Endothelial cell of umbilical vein (primary cell): ENCODE measurements around the gene KIF27. TPM values are rescaled to one million over a fixed set of nuclear protein-coding genes. Genes with fewer than 3 reads are reported as not detected.

Source experiments
- BruUV-seq: library from RNA; stranded (reverse); fragments of 400-500 nt; replicated peaks from 2 replicates; lab custom pipeline; 2021; lab: Mats Ljungman, UMichigan
- CTCF ChIA-PET: fragments of 300-600, 350-600 bp; sonication (Branson Sonifier 250); formaldehyde crosslinking; loops from one replicate; lab custom pipeline; 2021; ENCODE audit warnings: antibody characterized with exemption, inconsistent platforms; lab: Charles Lee
- POLR2A ChIA-PET: fragments of 300-600, 350-600 bp; sonication (Branson Sonifier 250); formaldehyde crosslinking; loops from one replicate; lab custom pipeline; 2021; ENCODE audit warnings: antibody characterized with exemption, inconsistent platforms; lab: Charles Lee
- DNase-seq: peaks from one replicate; pipeline ENCODE4 v3.0.0-alpha.2; 2011; ENCODE audit warnings: low read depth, low spot score
- FAIRE-seq: peaks from 2 replicates; lab custom pipeline; 2011; peaks lifted over from hg19 to GRCh38; lab: Jason Lieb, UNC
- H2AFZ ChIP-seq: 2 replicates; pipeline ENCODE4 v1.6.0; 2012; ENCODE audit warnings: low read depth, low read length, control low read depth, inconsistent platforms
- H3K27ac ChIP-seq: 2 replicates; pipeline ENCODE4 v1.5.1; 2011; ENCODE audit warnings: low read depth, mild to moderate bottlenecking, control low read depth, low read length, moderate library complexity; ENCODE audit not compliant: insufficient read depth
- H3K27me3 ChIP-seq, 2 experiments: 2 replicates each; pipeline versions ENCODE4 v1.6.0 to v1.6.1; 2011; ENCODE audit warnings: low read length in 2 of 2, mixed read lengths in 1 of 2; ENCODE audit not compliant: control insufficient read depth in 2 of 2, insufficient read depth in 2 of 2
- H3K36me3 ChIP-seq, 2 experiments: 2 replicates in 1 of 2; 3 replicates in 1 of 2; pipeline ENCODE4 v1.5.1; 2011; ENCODE audit warnings: low read length in 2 of 2, mild to moderate bottlenecking in 1 of 2, moderate library complexity in 1 of 2; ENCODE audit not compliant: control insufficient read depth in 2 of 2, insufficient read depth in 2 of 2; ENCODE audit errors: extremely low read depth in 1 of 2
- H3K4me1 ChIP-seq: 3 replicates; pipeline ENCODE4 v1.5.1; 2011; ENCODE audit warnings: mild to moderate bottlenecking, low read length; ENCODE audit not compliant: control insufficient read depth, insufficient read depth; ENCODE audit errors: extremely low read depth
- H3K4me2 ChIP-seq: 2 replicates; pipeline ENCODE4 v1.6.1; 2011; ENCODE audit warnings: low read length, control low read depth, mixed read lengths; ENCODE audit not compliant: insufficient read depth
- H3K4me3 ChIP-seq, 3 experiments: fragments of 200-600 bp in 1 of 3; sonication (generic), shearing (Covaris generic) in 1 of 3; replicated peaks in 1 of 3; 2 replicates each; pipeline ENCODE4 v1.5.1; 2011 to 2016; ENCODE audit warnings: control low read depth in 3 of 3, low read length in 3 of 3, mild to moderate bottlenecking in 2 of 3, inconsistent platforms in 1 of 3, low read depth in 1 of 3, moderate library complexity in 1 of 3; ENCODE audit not compliant: insufficient read depth in 1 of 3
- H3K79me2 ChIP-seq: 2 replicates; pipeline ENCODE4 v1.6.0; 2012; ENCODE audit warnings: low read length, inconsistent platforms; ENCODE audit not compliant: control insufficient read depth, insufficient read depth
- H3K9ac ChIP-seq: replicated peaks from 2 replicates; pipeline ENCODE3; 2011; ENCODE audit warnings: low read length, control low read depth; ENCODE audit not compliant: insufficient read depth; ENCODE audit errors: extremely low read depth
- H3K9me1 ChIP-seq: replicated peaks from 3 replicates; pipeline ENCODE4 v1.6.0; 2011; ENCODE audit warnings: mild to moderate bottlenecking, low read length; ENCODE audit not compliant: control insufficient read depth, insufficient read depth; ENCODE audit errors: extremely low read depth
- H3K9me3 ChIP-seq: replicated peaks from 2 replicates; pipeline ENCODE4 v1.5.1; 2012; ENCODE audit warnings: low read length, inconsistent platforms; ENCODE audit not compliant: control insufficient read depth, insufficient read depth
- H4K20me1 ChIP-seq: replicated peaks from 2 replicates; pipeline ENCODE3; 2011; ENCODE audit warnings: mild to moderate bottlenecking, low read length; ENCODE audit not compliant: control insufficient read depth, insufficient read depth; ENCODE audit errors: extremely low read depth
- EZH2 ChIP-seq: IDR thresholded peaks from 2 replicates; pipeline ENCODE4 v1.6.1; 2012; ENCODE audit warnings: borderline replicate concordance, low read depth, mild to moderate bottlenecking, moderate library complexity, low read length, inconsistent platforms; ENCODE audit not compliant: severe bottlenecking
- GATA2 ChIP-seq: IDR thresholded peaks from 2 replicates; pipeline ENCODE4 v1.7.0; 2011; ENCODE audit warnings: low read depth, mild to moderate bottlenecking, moderate library complexity, mixed read lengths, low read length; ENCODE audit not compliant: insufficient read length, insufficient read depth
- JUN ChIP-seq: IDR thresholded peaks from 2 replicates; pipeline ENCODE4 v1.6.1; 2011; ENCODE audit warnings: borderline replicate concordance, low read depth; ENCODE audit not compliant: insufficient read length, insufficient read depth
- POLR2AphosphoS5 ChIP-seq: IDR thresholded peaks from 2 replicates; pipeline ENCODE4 v1.6.1; 2012; ENCODE audit warnings: low read depth, mild to moderate bottlenecking, control low read depth, low read length, moderate library complexity; ENCODE audit not compliant: insufficient read depth
- dilution Hi-C: fragments of 300-500 bp; cut with MboI; formaldehyde crosslinking; loops from one replicate; pipeline ENCODE4 v1.15.0; 2019; ENCODE audit warnings: low sequenced_read_pairs; ENCODE audit not compliant: extremely low pct_ligation_motif_present
- intact Hi-C: fragments of 100-400 bp; cut with micrococcal nuclease; formaldehyde crosslinking; loops from one replicate; pipeline ENCODE4 v1.10.0; 2022
- polyA plus RNA-seq, 4 experiments: library from polyadenylated mRNA; depleted of rRNA in 3 of 4; stranded (reverse) in 3 of 4; unstranded in 1 of 4; fragments of >200 nt; gene quantifications; 2 replicates each; pipeline versions ENCODE4 v1.2.1 to v1.2.3, GENCODE V29; 2011 to 2012; ENCODE audit warnings: missing spikeins in 1 of 4
- total RNA-seq: library from RNA; stranded (reverse); gene quantifications from 2 replicates; pipeline ENCODE4 v1.2.3, GENCODE V29; 2021
- TF ChIP-seq, protein P1 (sequence below), 2 donors: IDR thresholded peaks; 1 replicate in 1 of 2; 2 replicates in 1 of 2; pipeline ENCODE4 v1.5.1; 2011; ENCODE audit warnings: low read length in 2 of 2, mild to moderate bottlenecking in 2 of 2, moderate library complexity in 2 of 2, control low read depth in 1 of 2, inconsistent platforms in 1 of 2, low read depth in 1 of 2; ENCODE audit not compliant: insufficient read depth in 1 of 2; ENCODE audit errors: extremely low read depth in 1 of 2

KIF27 gene
- total and polyA plus RNA-seq, 2 donors (not counting 3 experiments of a cell fraction or from before 2014, with no cell fraction given), result 0.28 to 3.2 TPM

DNA sequence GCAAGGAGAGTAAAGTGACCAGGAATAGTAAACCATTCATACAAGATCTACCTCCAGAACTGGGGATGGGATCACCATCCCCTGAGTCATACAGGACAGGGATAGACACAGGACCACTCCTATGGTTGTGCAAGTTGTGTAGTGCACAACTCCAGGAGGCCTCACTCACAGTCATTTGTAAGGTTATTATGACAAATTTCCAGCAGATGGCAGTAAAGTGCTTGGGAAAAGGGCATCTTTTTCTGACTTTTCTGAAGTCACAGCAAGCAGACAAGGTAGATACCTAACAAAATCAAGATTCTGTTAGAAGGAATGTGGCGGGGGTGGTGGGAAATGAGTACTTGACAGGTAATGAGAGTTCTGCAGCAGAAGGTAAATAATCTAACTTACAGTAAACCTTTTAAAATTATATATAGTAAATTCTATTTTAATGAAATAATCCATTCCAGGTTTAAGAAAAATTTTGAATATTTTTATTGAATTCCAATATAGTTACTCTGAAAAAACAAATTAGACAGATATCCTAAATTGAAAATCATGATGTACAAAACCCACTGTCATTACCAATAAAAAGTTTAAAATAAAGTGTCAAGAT is 16.7 kb upstream of the KIF27 start:
- H2AFZ ChIP-seq, result no peak overlapping the region

GRCh38 chr9:83936523-83936922 is 15.3 kb upstream of the KIF27 start:
- Histone ChIP-seq H3K9ac (no peak overlapping the region), H3K9me1 (no peaks in the 10 kb centered on the region), H3K36me3 (no peaks in the 10 kb centered on the region), H3K9me3 (no peaks in the 10 kb centered on the region), H3K27ac (no peak overlapping the region), H3K4me3 (no peak overlapping the region), H3K79me2 (no peaks in the 10 kb centered on the region), H3K4me2 (no peak overlapping the region), H4K20me1 (no peaks in the 10 kb centered on the region), H2AFZ (no peak overlapping the region), H3K27me3 (no peaks in the 10 kb centered on the region), H3K4me1 (peaks cover 7% of the 10 kb centered on the region)
- dilution Hi-C loops, result no loop called here
- no peak for DNase-seq
- FAIRE-seq, result no peak
- ChIA-PET POLR2A (no interaction called here), CTCF (interaction anchor here (1.2 to 3.7 kb wide), 3 partner anchors 324 to 379 kb away, joined by 14 to 110 read pairs (median 20); no protein-coding TSS in a partner anchor)
- intact Hi-C loops, result no loop called here
- TF ChIP-seq EZH2 (no peak), GATA2 (no peak), POLR2AphosphoS5 (no peak)
- no TSS peak for BruUV-seq

More for the DNA sequence above, 16.7 kb upstream of the KIF27 start:
- Histone ChIP-seq H3K27ac (no peak overlapping the region), H3K27me3 (no peaks in the 10 kb centered on the region), H3K4me1 (peaks cover 7% of the 10 kb centered on the region), H3K79me2 (no peaks in the 10 kb centered on the region), H3K4me3 (no peak overlapping the region), H3K9me3 (no peaks in the 10 kb centered on the region), H4K20me1 (no peaks in the 10 kb centered on the region), H3K9ac (no peak overlapping the region), H3K9me1 (no peaks in the 10 kb centered on the region), H3K36me3 (no peaks in the 10 kb centered on the region), H3K4me2 (no peak overlapping the region)
- TF ChIP-seq JUN, result no peak
- TF ChIP-seq GATA2, result no peak
- TF ChIP-seq, protein P1, sequence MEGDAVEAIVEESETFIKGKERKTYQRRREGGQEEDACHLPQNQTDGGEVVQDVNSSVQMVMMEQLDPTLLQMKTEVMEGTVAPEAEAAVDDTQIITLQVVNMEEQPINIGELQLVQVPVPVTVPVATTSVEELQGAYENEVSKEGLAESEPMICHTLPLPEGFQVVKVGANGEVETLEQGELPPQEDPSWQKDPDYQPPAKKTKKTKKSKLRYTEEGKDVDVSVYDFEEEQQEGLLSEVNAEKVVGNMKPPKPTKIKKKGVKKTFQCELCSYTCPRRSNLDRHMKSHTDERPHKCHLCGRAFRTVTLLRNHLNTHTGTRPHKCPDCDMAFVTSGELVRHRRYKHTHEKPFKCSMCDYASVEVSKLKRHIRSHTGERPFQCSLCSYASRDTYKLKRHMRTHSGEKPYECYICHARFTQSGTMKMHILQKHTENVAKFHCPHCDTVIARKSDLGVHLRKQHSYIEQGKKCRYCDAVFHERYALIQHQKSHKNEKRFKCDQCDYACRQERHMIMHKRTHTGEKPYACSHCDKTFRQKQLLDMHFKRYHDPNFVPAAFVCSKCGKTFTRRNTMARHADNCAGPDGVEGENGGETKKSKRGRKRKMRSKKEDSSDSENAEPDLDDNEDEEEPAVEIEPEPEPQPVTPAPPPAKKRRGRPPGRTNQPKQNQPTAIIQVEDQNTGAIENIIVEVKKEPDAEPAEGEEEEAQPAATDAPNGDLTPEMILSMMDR (IDR thresholded peaks at IDR 0.05; ENCODE audit: extremely low read depth in 1 of 2, insufficient read depth in 1 of 2, low read depth in 1 of 2, low read length in 2 of 2), result peak; percentile 48 to 49
- ChIA-PET POLR2A (no interaction called here), CTCF (interaction anchor here (0.8 to 3.7 kb wide), 13 partner anchors 12 to 451 kb away, joined by 3 to 110 read pairs (median 4); partner anchors contain the start of gene KIF27)
- dilution Hi-C loops (no loop called here), intact Hi-C loops (loop anchor here (1.0 kb wide), 4 partner anchors 41 to 377 kb away; no protein-coding TSS in a partner anchor)
- DNase-seq (peak; percentile 70), FAIRE-seq (peak; percentile 73)
- no TSS peak for BruUV-seq
